ENCODE results near the gene CPSF6. TPM values are rescaled to one million over a fixed set of nuclear protein-coding genes. Genes with fewer than 3 reads are reported as not detected.
"Not testable (repeated sequence)": the region's sequence is repeated elsewhere in the genome, so short reads cannot be mapped to it uniquely, and the experiment has no call there.

CPSF6 gene
- total RNA-seq, 1 donor = 27.2 TPM

GRCh38 chr12:69291278-69291593, 51.9 kb downstream of the CPSF6 start:
- H3K4me3 ChIP-seq (ENCODE audit: low read depth, low read length) = no peak overlapping the region
- TF ChIP-seq CTCF (IDR thresholded peaks at IDR 0.05; ENCODE audit: insufficient read depth, low read depth, low read length) = no peak
- no peak for DNase-seq (ENCODE audit: low read depth)

- H3K4me3 ChIP-seq (ENCODE audit: low read depth, low read length) = no peak overlapping the region
- no peak for DNase-seq (ENCODE audit: low read depth)
- no peak for TF ChIP-seq CTCF (IDR thresholded peaks at IDR 0.05; ENCODE audit: insufficient read depth, low read depth, low read length)
Measured at GRCh38 chr12:69298133-69298532, 58.8 kb downstream of the CPSF6 start.

- no peak for DNase-seq (ENCODE audit: low read depth)
- no peak for TF ChIP-seq CTCF (IDR thresholded peaks at IDR 0.05; ENCODE audit: insufficient read depth, low read depth, low read length)
Measured at GRCh38 chr12:69298947-69299346, 59.6 kb downstream of the CPSF6 start.

DNA sequence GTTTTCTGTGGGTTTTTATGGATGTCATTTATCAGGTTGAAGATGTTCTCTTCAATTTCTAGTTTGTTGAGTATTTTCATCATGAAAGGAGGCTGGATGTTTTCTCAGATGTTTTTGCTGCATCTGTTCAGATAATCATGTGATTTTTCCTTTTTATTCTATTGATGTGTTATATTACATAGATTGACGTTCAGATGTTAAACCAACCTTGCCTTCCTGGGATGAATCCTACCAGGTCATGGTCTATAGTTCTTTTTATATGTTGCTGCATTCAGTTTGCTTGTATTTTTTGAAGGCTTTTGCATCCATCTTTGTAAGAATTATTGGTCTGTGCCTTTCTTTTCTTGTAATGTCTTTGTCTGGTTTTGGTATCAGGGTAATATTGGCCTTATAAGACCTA, 64.9 kb downstream of the CPSF6 start:
- no peak for TF ChIP-seq CTCF (IDR thresholded peaks at IDR 0.05; ENCODE audit: insufficient read depth, low read depth, low read length)
- DNase-seq (ENCODE audit: low read depth) = no peak
- no peak overlapping the region for H3K4me3 ChIP-seq (ENCODE audit: low read depth, low read length)

More at GRCh38 chr12:69298947-69299346, 59.6 kb downstream of the CPSF6 start:
- no peak overlapping the region for H3K4me3 ChIP-seq (ENCODE audit: low read depth, low read length)

DNA sequence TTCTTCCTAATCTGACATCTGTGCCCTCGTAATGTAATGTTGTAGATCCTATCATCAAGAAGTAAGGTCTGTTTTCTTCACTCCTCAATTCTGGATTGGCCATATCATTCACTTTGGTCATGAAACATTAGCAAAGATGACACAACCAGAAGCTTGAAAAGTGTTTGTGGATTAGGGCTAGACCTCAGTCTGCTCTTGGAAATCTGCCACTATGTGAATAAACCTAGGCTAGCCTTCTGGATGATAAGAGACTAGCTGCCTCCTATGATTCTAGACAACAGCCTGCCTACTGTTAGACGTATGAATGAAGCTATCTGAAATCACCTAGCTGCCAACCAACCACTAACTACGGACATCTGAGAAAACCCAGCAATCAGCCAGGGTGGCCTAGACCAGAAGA, 70.1 kb downstream of the CPSF6 start:
- H3K4me3 ChIP-seq (ENCODE audit: low read depth, low read length) = no peak overlapping the region
- no peak for DNase-seq (ENCODE audit: low read depth)
- no peak for TF ChIP-seq CTCF (IDR thresholded peaks at IDR 0.05; ENCODE audit: insufficient read depth, low read depth, low read length)

DNA sequence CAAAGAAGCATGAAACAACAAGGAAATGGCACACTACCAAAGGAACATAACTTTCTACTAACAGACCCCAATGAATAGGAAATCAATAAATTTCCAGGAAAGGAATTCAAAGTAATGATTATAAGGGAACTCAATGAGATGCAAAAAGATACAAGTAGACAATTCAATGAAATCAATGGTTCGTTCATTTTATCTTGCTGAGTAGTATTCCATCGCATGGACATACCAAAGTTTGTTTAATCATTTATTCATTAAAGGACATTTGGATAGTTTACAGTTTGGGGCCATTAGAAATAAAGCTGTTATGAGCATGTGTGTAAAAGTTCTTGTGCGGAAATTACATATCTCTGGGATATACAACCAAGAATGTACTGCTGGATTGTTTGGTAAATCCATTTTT, 73.8 kb downstream of the CPSF6 start:
- DNase-seq (ENCODE audit: low read depth) = no peak
- no peak overlapping the region for H3K4me3 ChIP-seq (ENCODE audit: low read depth, low read length)
- TF ChIP-seq CTCF (IDR thresholded peaks at IDR 0.05; ENCODE audit: insufficient read depth, low read depth, low read length) = no peak

GRCh38 chr12:69316784-69317183, 77.4 kb downstream of the CPSF6 start:
- H3K4me3 ChIP-seq (ENCODE audit: low read depth, low read length); DNase-seq (ENCODE audit: low read depth): not testable (repeated sequence)

GRCh38 chr12:69317233-69317632, 77.9 kb downstream of the CPSF6 start:
- not testable (repeated sequence) for DNase-seq (ENCODE audit: low read depth); H3K4me3 ChIP-seq (ENCODE audit: low read depth, low read length)
